Activated T-cell treated with anti-CD3 and anti-CD28 coated beads, Interleukin-2, amount 50 U/mL, for 72 hours (primary cell): ENCODE results near the gene GPR101. TPM values are rescaled to one million over a fixed set of nuclear protein-coding genes. Genes with fewer than 3 reads are reported as not detected.

Experiments
- ATAC-seq, 2 donors: fragments of 150-1000 bp; cut with Tn5 transposase; replicated peaks in 1 of 2; 2 replicates each; pipeline ENCODE4 v1.10.0; 2021; ENCODE audit warnings: moderate library complexity in 2 of 2, mild to moderate bottlenecking in 1 of 2
- DNase-seq, 2 donors: peaks; one replicate each; pipeline ENCODE4 v3.0.0; 2021 to 2022; ENCODE audit warnings: mixed read lengths in 1 of 2
- H3K27ac Mint-ChIP-seq: one replicate; pipeline ENCODE4 v1.8.0; 2022; ENCODE audit warnings: mild to moderate bottlenecking, moderate library complexity, mixed read lengths
- H3K27me3 Mint-ChIP-seq: one replicate; pipeline ENCODE4 v1.8.0; 2022; ENCODE audit warnings: low read depth, mixed read lengths
- H3K36me3 Mint-ChIP-seq, 2 donors: one replicate each; pipeline ENCODE4 v1.8.0; 2022; ENCODE audit warnings: mixed read lengths in 2 of 2, mild to moderate bottlenecking in 1 of 2; ENCODE audit not compliant: insufficient read depth in 2 of 2
- H3K4me1 Mint-ChIP-seq: one replicate; pipeline ENCODE4 v1.8.0; 2022; ENCODE audit warnings: low read depth, mixed read lengths
- H3K4me3 Mint-ChIP-seq, 2 donors: one replicate each; pipeline ENCODE4 v1.8.0; 2022; ENCODE audit warnings: mild to moderate bottlenecking in 2 of 2, mixed read lengths in 2 of 2, moderate library complexity in 2 of 2
- H3K9me3 Mint-ChIP-seq, 2 donors: one replicate each; pipeline ENCODE4 v1.8.0; 2022; ENCODE audit warnings: mixed read lengths in 2 of 2
- total RNA-seq, 2 donors: library from RNA; stranded (reverse); gene quantifications; one replicate each; pipeline ENCODE4 v1.2.3, GENCODE V29; 2022

The GPR101 gene, protein sequence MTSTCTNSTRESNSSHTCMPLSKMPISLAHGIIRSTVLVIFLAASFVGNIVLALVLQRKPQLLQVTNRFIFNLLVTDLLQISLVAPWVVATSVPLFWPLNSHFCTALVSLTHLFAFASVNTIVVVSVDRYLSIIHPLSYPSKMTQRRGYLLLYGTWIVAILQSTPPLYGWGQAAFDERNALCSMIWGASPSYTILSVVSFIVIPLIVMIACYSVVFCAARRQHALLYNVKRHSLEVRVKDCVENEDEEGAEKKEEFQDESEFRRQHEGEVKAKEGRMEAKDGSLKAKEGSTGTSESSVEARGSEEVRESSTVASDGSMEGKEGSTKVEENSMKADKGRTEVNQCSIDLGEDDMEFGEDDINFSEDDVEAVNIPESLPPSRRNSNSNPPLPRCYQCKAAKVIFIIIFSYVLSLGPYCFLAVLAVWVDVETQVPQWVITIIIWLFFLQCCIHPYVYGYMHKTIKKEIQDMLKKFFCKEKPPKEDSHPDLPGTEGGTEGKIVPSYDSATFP
- under 1 TPM in 1 of 2 donors, not detected in 1; 0.25 TPM for total RNA-seq

GRCh38 chrX:137033774-137034507 lies at the start of gene GPR101:
GPR101 (minus strand) TSS chrX:137033995; CDS start chrX:137031674, 2,321 bp downstream.
- Mint-ChIP-seq H3K27me3 (peaks cover 57% of the 10 kb centered on the region), H3K4me1 (peaks cover 9% of the 10 kb centered on the region), H3K36me3 (no peaks in the 10 kb centered on the region), H3K4me3 (peak within 1 kb of the TSS; percentile 23 to 63), H3K9me3 (no peaks in the 10 kb centered on the region), H3K27ac (no peak within 1 kb of the TSS)
- DNase-seq (peak; percentile 20 to 24), ATAC-seq (peak; percentile 54 to 62)

DNA sequence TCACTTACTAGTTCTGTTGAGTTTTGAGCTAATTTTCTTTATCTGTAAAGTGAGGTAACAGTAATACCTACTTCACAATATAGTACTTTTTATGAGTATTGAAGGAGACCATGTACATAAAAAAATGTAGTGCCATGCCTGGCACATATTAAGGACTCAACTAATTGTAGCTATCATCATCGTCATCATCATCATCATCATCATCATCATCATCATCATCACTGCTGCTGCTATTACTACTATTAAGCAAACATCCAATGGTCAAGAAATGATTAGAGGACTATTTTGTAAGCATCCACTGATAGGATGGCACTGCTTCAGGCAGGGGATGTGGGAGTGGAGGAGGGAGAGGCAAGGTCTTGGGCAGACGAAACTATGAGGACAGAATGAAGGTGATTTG lies 47.4 kb upstream of the GPR101 start:
- Mint-ChIP-seq H3K9me3 (peaks cover 0 to 1% of the 10 kb centered on the region in 2 donors), H3K4me3 (no peak overlapping the region), H3K36me3 (peaks cover 0 to 1% of the 10 kb centered on the region in 2 donors), H3K27ac (no peak overlapping the region), H3K4me1 (no peaks in the 10 kb centered on the region), H3K27me3 (peaks cover 54% of the 10 kb centered on the region)
- no peak for DNase-seq
- ATAC-seq = no peak

GRCh38 chrX:137072396-137072795 lies 38.6 kb upstream of the GPR101 start:
- no peak overlapping the region for H3K4me3 Mint-ChIP-seq
- peaks cover 27% of the 10 kb centered on the region for H3K27me3 Mint-ChIP-seq
- DNase-seq (no peak), ATAC-seq (no peak)
- no peaks in the 10 kb centered on the region for H3K9me3 Mint-ChIP-seq
- H3K36me3 Mint-ChIP-seq = no peaks in the 10 kb centered on the region
- H3K27ac Mint-ChIP-seq = no peak overlapping the region
- no peaks in the 10 kb centered on the region for H3K4me1 Mint-ChIP-seq

- ATAC-seq (no peak), DNase-seq (no peak)
- Mint-ChIP-seq H3K36me3 (no peaks in the 10 kb centered on the region), H3K9me3 (no peaks in the 10 kb centered on the region), H3K27me3 (peaks cover 27% of the 10 kb centered on the region), H3K4me3 (no peak overlapping the region), H3K27ac (no peak overlapping the region), H3K4me1 (no peaks in the 10 kb centered on the region)
Observed at GRCh38 chrX:137071596-137071995, 37.8 kb upstream of the GPR101 start.

- Mint-ChIP-seq H3K4me1 (no peaks in the 10 kb centered on the region), H3K36me3 (no peaks in the 10 kb centered on the region), H3K27me3 (peaks cover 44% of the 10 kb centered on the region), H3K9me3 (no peaks in the 10 kb centered on the region), H3K27ac (no peak overlapping the region), H3K4me3 (no peak overlapping the region)
- ATAC-seq (no peak), DNase-seq (no peak)
Observed at GRCh38 chrX:137067147-137067546, 33.4 kb upstream of the GPR101 start.

DNA sequence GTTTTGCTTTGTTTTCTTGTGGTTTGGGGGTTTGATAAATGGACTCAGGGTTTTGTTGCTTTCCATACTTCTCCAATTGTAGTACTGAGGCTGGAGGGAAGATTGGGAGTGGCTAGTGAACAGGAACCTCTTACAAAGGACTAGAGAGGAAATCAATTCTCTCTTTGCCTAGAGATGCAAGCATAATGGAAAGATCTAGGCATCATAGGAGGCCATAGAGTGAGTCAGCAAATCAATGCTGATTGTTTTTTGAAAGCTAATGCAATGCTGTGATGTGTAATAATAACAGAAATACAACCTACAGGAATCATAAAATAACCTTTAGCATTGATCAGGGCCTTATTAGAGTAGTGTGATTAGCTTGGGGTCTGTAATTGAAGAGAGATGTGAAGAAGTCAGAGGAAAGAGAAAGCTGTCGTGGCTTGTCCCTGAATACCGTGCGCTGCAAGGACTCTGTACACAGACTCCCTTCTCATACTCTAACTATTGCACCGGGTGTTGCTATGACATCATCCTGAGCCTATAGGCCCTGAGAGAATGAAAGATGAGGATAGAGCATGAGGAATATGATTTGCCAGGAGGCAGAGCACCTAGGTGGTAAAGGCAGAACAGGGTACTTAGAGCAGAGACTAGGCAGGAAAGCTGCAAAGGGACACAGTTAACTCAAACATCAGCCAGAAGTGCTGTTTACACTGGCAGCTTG lies 29.3 kb upstream of the GPR101 start:
- H3K27ac Mint-ChIP-seq = no peak overlapping the region
- ATAC-seq (no peak), DNase-seq (no peak)
- H3K9me3 Mint-ChIP-seq = no peaks in the 10 kb centered on the region
- peaks cover 9% of the 10 kb centered on the region for H3K4me1 Mint-ChIP-seq
- no peak overlapping the region for H3K4me3 Mint-ChIP-seq
- H3K36me3 Mint-ChIP-seq = no peaks in the 10 kb centered on the region
- H3K27me3 Mint-ChIP-seq = peaks cover 35% of the 10 kb centered on the region

GRCh38 chrX:137058339-137059127 lies 24.7 kb upstream of the GPR101 start:
- peak overlapping the region; percentile 10 for H3K27ac Mint-ChIP-seq
- peak; percentile 60 to 90 for ATAC-seq

DNA sequence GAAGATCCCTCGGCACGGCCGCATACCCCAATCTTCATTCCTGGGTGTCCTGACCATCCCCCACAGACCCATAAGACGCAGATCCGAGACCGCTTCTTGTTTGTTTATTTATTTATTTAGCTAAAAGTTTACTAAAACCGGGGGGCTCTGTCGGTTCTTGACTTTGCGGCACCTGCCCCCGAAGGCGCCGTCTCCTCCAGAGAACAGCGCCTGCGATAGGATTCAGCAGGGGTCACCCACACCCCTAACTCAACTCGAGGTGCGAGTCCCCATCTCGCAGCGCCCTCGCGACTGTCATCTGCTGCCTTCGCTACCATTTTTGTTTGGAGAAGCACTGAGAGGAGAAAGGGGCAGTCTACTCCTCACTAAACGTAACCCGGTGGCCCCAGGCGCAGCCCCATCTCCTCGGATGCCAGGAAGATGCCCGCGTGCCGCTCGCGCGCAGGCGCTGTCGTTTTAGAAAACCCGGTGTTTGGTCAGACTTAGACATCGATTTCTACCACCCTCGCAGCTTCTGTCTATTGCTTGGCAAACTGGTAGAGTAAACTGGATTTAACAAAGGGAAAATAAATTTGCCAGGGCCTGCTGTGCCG lies 18.9 kb upstream of the GPR101 start:
- H3K9me3 Mint-ChIP-seq = no peaks in the 10 kb centered on the region
- peak overlapping the region; percentile 89 to 93 for H3K4me3 Mint-ChIP-seq
- peaks cover 75% of the 10 kb centered on the region for H3K27me3 Mint-ChIP-seq
- DNase-seq = peak; percentile 38 to 46
- no peaks in the 10 kb centered on the region for H3K36me3 Mint-ChIP-seq
- peaks cover 27% of the 10 kb centered on the region for H3K4me1 Mint-ChIP-seq
- ATAC-seq = peak; percentile 42 to 45
- peak overlapping the region; percentile 80 for H3K27ac Mint-ChIP-seq

More at GRCh38 chrX:137058339-137059127, 24.7 kb upstream of the GPR101 start:
- Mint-ChIP-seq H3K27me3 (peaks cover 45% of the 10 kb centered on the region), H3K4me1 (peaks cover 9% of the 10 kb centered on the region), H3K36me3 (no peaks in the 10 kb centered on the region), H3K4me3 (no peak overlapping the region), H3K9me3 (no peaks in the 10 kb centered on the region)
- DNase-seq = peak in 1 of 2 donors; percentile 1

GRCh38 chrX:137051978-137052642 lies 18.3 kb upstream of the GPR101 start:
- ATAC-seq (peak; percentile 92 to 93), DNase-seq (peak; percentile 84 to 85)
- Mint-ChIP-seq H3K27ac (peak overlapping the region; percentile 80), H3K4me3 (peak overlapping the region; percentile 89 to 93), H3K36me3 (no peaks in the 10 kb centered on the region), H3K27me3 (peaks cover 82% of the 10 kb centered on the region), H3K9me3 (no peaks in the 10 kb centered on the region), H3K4me1 (peaks cover 27% of the 10 kb centered on the region)

- no peak for ATAC-seq
- no peaks in the 10 kb centered on the region for H3K4me1 Mint-ChIP-seq
- no peak overlapping the region for H3K4me3 Mint-ChIP-seq
- H3K9me3 Mint-ChIP-seq = no peaks in the 10 kb centered on the region
- no peaks in the 10 kb centered on the region for H3K36me3 Mint-ChIP-seq
- peaks cover 76% of the 10 kb centered on the region for H3K27me3 Mint-ChIP-seq
- no peak for DNase-seq
- no peak overlapping the region for H3K27ac Mint-ChIP-seq
Observed at GRCh38 chrX:137044893-137045292, 11.1 kb upstream of the GPR101 start.

DNA sequence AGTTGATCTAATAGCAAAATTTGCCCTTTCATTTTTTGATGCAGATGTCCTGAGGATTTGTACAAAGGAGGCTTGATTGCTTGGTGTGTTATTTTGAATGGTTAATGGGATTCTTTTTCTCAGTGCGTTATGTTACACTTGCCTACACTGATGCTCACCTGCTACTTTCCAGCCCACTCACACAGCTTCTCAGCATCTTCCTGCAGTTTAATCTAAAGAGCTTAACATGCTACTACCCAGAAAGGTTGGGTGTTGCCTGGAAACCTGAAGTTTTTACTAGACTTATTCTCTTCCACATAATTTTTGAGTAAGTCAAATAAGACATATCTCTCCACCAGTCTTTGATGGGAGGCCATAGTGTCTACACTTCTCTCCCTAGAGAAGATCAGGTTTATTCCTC lies 9.9 kb upstream of the GPR101 start:
- Mint-ChIP-seq H3K9me3 (no peaks in the 10 kb centered on the region), H3K4me1 (no peaks in the 10 kb centered on the region), H3K36me3 (no peaks in the 10 kb centered on the region), H3K27me3 (peaks cover 81% of the 10 kb centered on the region), H3K27ac (no peak overlapping the region), H3K4me3 (no peak overlapping the region)
- ATAC-seq (no peak), DNase-seq (no peak)
